ENCODE data around the gene PCSK1N.

GRCh38 chrX:48785186-48785539 is 50.2 kb downstream of the PCSK1N start:
- TF ChIP-seq KLF10 (CRISPR knock-in tag; IDR thresholded peaks at IDR 0.05) (no peak), SETDB1 (IDR thresholded peaks at IDR 0.05; ENCODE audit: low read length) (no peak), RREB1 (CRISPR knock-in tag; IDR thresholded peaks at IDR 0.05) (no peak)

Measured in K562 (cell line).